ENCODE results near the gene FAM210B.

- TF ChIP-seq POU2F2 (IDR thresholded peaks at IDR 0.05; ENCODE audit: low read depth, low read length) (no peak), POLR2A (IDR thresholded peaks at IDR 0.05; ENCODE audit: low read depth, low read length) (no peak), POLR2AphosphoS5 (IDR thresholded peaks at IDR 0.05; ENCODE audit: low read depth, low read length) (no peak), TAF1 (IDR thresholded peaks at IDR 0.05; ENCODE audit: low read depth, low read length) (no peak)
Observed at GRCh38 chr20:56395166-56395565, 36.4 kb downstream of the FAM210B start.
